HCT116 (cell line): ENCODE measurements around the gene OPRL1.

ENCODE experiments used
- CTCF ChIP-seq, 3 experiments: fragments of 200-600 bp in 1 of 3; sonication (generic) in 1 of 3; IDR thresholded peaks in 2 of 3; conservative IDR thresholded peaks in 1 of 3; 2 replicates each; pipeline ENCODE4 v1.5.1; 2012 to 2017; ENCODE audit warnings: low read depth in 2 of 3, low read length in 2 of 3, antibody characterized with exemption in 1 of 3, borderline replicate concordance in 1 of 3, control low read depth in 1 of 3, mild to moderate bottlenecking in 1 of 3, mixed read lengths in 1 of 3, mixed run types in 1 of 3, moderate library complexity in 1 of 3; ENCODE audit not compliant: insufficient read depth in 1 of 3
- EZH2 ChIP-seq: fragments of 200-600 bp; sonication (generic); IDR thresholded peaks from 2 replicates; pipeline ENCODE4 v1.6.1; 2017; ENCODE audit warnings: antibody characterized with exemption, mixed run types
- EZH2phosphoT487 ChIP-seq: fragments of 200-600 bp; IDR thresholded peaks from 2 replicates; pipeline ENCODE4 v1.6.1; 2018; ENCODE audit warnings: antibody characterized with exemption, borderline replicate concordance
- POLR2AphosphoS5 ChIP-seq: IDR thresholded peaks from 2 replicates; pipeline ENCODE4 v1.6.1; 2011; ENCODE audit warnings: mild to moderate bottlenecking, low read depth, low read length, moderate library complexity
- TF ChIP-seq, protein P1 (sequence below): IDR thresholded peaks from 2 replicates; pipeline ENCODE4 v1.6.1; 2012; ENCODE audit warnings: low read depth

- TF ChIP-seq POLR2AphosphoS5: no peak
- no peak for TF ChIP-seq CTCF (IDR thresholded peaks at IDR 0.05 in 2 of 3, conservative IDR thresholded peaks at IDR 0.05 in 1 of 3; ENCODE audit: borderline replicate concordance in 1 of 3, insufficient read depth in 1 of 3, low read depth in 2 of 3, low read length in 2 of 3)
- TF ChIP-seq EZH2: no peak
- TF ChIP-seq, protein P1, sequence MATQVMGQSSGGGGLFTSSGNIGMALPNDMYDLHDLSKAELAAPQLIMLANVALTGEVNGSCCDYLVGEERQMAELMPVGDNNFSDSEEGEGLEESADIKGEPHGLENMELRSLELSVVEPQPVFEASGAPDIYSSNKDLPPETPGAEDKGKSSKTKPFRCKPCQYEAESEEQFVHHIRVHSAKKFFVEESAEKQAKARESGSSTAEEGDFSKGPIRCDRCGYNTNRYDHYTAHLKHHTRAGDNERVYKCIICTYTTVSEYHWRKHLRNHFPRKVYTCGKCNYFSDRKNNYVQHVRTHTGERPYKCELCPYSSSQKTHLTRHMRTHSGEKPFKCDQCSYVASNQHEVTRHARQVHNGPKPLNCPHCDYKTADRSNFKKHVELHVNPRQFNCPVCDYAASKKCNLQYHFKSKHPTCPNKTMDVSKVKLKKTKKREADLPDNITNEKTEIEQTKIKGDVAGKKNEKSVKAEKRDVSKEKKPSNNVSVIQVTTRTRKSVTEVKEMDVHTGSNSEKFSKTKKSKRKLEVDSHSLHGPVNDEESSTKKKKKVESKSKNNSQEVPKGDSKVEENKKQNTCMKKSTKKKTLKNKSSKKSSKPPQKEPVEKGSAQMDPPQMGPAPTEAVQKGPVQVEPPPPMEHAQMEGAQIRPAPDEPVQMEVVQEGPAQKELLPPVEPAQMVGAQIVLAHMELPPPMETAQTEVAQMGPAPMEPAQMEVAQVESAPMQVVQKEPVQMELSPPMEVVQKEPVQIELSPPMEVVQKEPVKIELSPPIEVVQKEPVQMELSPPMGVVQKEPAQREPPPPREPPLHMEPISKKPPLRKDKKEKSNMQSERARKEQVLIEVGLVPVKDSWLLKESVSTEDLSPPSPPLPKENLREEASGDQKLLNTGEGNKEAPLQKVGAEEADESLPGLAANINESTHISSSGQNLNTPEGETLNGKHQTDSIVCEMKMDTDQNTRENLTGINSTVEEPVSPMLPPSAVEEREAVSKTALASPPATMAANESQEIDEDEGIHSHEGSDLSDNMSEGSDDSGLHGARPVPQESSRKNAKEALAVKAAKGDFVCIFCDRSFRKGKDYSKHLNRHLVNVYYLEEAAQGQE: no peak
- no peak for TF ChIP-seq EZH2phosphoT487
Measured at GRCh38 chr20:64069209-64069613, 10.7 kb upstream of the OPRL1 start.
